Memory B cell (primary cell): ENCODE data around the gene CACNA1F.

Source experiments
- ATAC-seq: fragments of 150-1000 bp; cut with Tn5 transposase; 2 replicates; pipeline ENCODE4 v1.10.0; 2021; ENCODE audit warnings: low read depth, mild to moderate bottlenecking, moderate library complexity
- DNase-seq, 2 donors: peaks; one replicate each; pipeline ENCODE4 v3.0.0; 2022; ENCODE audit warnings: low spot score in 2 of 2
- H3K27ac Mint-ChIP-seq: one replicate; pipeline ENCODE4 v1.8.0; 2022; ENCODE audit warnings: mild to moderate bottlenecking, moderate library complexity, mixed read lengths
- H3K27me3 Mint-ChIP-seq: one replicate; pipeline ENCODE4 v1.8.0; 2022; ENCODE audit warnings: mixed read lengths
- H3K36me3 Mint-ChIP-seq: one replicate; pipeline ENCODE4 v1.8.0; 2022; ENCODE audit warnings: mild to moderate bottlenecking, mixed read lengths
- H3K4me1 Mint-ChIP-seq: one replicate; pipeline ENCODE4 v1.8.0; 2022; ENCODE audit warnings: mixed read lengths
- H3K4me3 Mint-ChIP-seq: one replicate; pipeline ENCODE4 v1.8.0; 2022; ENCODE audit warnings: mild to moderate bottlenecking, moderate library complexity, mixed read lengths
- H3K9me3 Mint-ChIP-seq: one replicate; pipeline ENCODE4 v1.8.0; 2022; ENCODE audit warnings: mixed read lengths

The CACNA1F gene

GRCh38 chrX:49208399-49208798, 24.7 kb downstream of the CACNA1F start:
- no peak for DNase-seq
- no peak for ATAC-seq
- H3K4me1 Mint-ChIP-seq = no peaks in the 10 kb centered on the region
- H3K27ac Mint-ChIP-seq = no peak overlapping the region
- H3K4me3 Mint-ChIP-seq = no peak overlapping the region
- peaks cover 1% of the 10 kb centered on the region for H3K27me3 Mint-ChIP-seq
- H3K9me3 Mint-ChIP-seq = peaks cover 4% of the 10 kb centered on the region
- peaks cover 4% of the 10 kb centered on the region for H3K36me3 Mint-ChIP-seq

- H3K36me3 Mint-ChIP-seq = no peaks in the 10 kb centered on the region
- H3K4me3 Mint-ChIP-seq = no peak overlapping the region
- H3K9me3 Mint-ChIP-seq = no peaks in the 10 kb centered on the region
- ATAC-seq (no peak), DNase-seq (no peak)
- no peak overlapping the region for H3K27ac Mint-ChIP-seq
- peaks cover 1% of the 10 kb centered on the region for H3K27me3 Mint-ChIP-seq
- no peaks in the 10 kb centered on the region for H3K4me1 Mint-ChIP-seq
Measured at GRCh38 chrX:49206543-49206942, 26.6 kb downstream of the CACNA1F start.

DNA sequence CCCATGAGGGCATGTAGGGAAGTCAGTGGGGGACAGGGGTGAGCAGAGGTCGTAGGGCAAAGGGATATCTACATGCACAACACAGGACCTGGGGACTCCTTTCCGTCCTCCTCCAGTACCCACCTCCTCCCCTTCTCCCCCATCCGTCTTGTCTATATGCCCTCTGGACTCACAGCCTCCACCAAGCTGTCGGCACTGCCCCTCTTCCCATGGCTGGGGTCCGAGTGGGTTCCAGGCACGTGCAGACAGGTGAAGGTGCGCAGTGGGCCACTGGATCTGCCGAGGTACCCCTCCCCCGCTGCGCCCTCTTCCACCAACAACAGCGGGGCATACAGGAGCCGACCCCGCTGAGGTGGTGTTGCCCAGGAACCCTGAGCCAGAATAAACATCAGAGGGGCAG, 27.7 kb downstream of the CACNA1F start:
- ATAC-seq (no peak), DNase-seq (no peak)
- Mint-ChIP-seq H3K27me3 (peaks cover 1% of the 10 kb centered on the region), H3K36me3 (no peaks in the 10 kb centered on the region), H3K4me3 (no peak overlapping the region), H3K4me1 (peaks cover 3% of the 10 kb centered on the region), H3K9me3 (no peaks in the 10 kb centered on the region), H3K27ac (no peak overlapping the region)

DNA sequence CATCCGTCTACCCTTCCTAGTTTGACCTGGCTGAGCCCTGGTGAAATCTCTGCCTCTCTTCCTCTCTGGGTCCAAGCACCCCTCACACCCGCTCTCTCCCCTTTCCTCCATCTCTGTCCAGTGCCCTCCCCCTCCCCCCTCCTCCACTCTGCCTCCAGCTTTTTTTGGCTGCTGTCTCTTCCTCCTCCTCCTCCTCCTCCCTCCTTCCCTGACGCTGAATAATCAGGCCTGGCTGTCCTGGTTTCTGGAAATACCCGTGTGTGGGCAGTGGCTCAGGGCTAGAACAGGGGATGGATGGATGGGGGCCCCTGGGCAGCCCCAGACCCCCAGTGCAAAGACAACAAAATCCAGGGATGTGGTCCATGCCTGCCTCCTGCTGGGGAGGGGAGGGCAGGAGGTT, 28.4 kb downstream of the CACNA1F start:
- no peak for ATAC-seq
- H3K27me3 Mint-ChIP-seq = peaks cover 1% of the 10 kb centered on the region
- H3K9me3 Mint-ChIP-seq = no peaks in the 10 kb centered on the region

DNA sequence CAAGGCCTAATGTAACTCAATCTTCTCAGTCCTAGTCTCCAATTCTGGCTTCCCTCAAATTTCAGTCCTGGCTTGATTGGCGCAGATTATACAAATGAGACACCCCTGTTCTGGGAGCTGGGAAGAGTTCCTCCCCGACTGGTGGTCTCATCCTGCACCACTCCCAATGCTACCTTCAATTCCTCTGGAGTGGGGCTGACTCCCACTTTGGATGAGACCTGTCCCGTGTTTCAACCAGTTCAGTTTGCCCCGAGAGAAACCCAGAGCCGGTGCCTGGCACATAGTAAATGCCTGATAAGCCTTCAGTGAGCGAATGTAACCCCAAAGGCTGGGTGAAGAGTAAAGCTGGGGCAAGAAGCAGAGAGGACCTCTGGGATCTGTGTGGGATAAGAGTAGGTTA, 29.1 kb downstream of the CACNA1F start:
- H3K27ac Mint-ChIP-seq = no peak overlapping the region

More for the DNA sequence above, 28.4 kb downstream of the CACNA1F start:
- H3K36me3 Mint-ChIP-seq = no peaks in the 10 kb centered on the region
- H3K4me1 Mint-ChIP-seq = peaks cover 3% of the 10 kb centered on the region
- no peak for DNase-seq
- H3K27ac Mint-ChIP-seq = no peak overlapping the region
- no peak overlapping the region for H3K4me3 Mint-ChIP-seq

DNA sequence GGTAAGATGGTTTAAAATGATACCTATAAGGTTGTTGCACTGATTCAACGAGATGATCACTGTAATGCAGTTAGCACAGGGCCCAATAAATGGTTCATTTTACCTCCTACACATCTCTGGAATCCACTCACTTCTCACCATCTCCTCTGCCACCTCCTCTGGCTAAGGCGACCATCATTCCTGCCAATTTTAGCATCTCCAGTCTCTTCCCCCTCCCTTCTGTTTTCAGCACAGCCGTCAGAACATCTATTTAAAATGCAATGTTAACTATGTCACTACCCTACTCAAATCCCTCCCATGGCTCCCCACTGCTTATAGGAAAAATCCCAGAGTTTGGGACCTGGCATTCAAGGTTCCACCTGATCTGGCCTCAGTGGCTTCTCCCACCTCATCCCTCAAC, 29.6 kb downstream of the CACNA1F start:
- Mint-ChIP-seq H3K9me3 (no peaks in the 10 kb centered on the region), H3K4me3 (no peak overlapping the region), H3K27me3 (peaks cover 1% of the 10 kb centered on the region), H3K36me3 (no peaks in the 10 kb centered on the region), H3K27ac (no peak overlapping the region), H3K4me1 (peaks cover 10% of the 10 kb centered on the region)
- DNase-seq = no peak
- ATAC-seq = no peak

More for the DNA sequence above, 29.1 kb downstream of the CACNA1F start:
- Mint-ChIP-seq H3K9me3 (no peaks in the 10 kb centered on the region), H3K36me3 (no peaks in the 10 kb centered on the region), H3K4me1 (peaks cover 7% of the 10 kb centered on the region), H3K27me3 (peaks cover 1% of the 10 kb centered on the region), H3K4me3 (no peak overlapping the region)
- DNase-seq = no peak
- no peak for ATAC-seq

DNA sequence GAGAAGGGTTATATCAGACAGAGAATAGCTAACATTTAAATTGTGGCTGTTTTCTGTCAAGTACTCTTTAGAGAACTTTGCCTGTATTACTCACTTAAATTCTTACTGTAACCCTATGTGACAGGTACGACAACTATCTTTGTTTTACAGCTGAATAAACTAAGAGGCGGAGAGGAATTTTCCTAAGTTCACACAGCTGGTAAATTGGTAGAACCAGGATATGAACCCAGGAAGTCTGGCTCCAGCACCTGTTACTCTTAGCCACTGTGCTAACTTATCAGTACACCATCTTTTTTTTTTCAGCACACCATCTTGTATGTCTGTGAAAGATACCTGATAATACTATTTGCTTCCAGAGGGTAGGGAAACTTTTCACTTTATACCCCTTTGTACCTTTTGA, 31.1 kb downstream of the CACNA1F start:
- Mint-ChIP-seq H3K36me3 (peaks cover 3% of the 10 kb centered on the region), H3K27me3 (no peaks in the 10 kb centered on the region), H3K4me3 (no peak overlapping the region), H3K27ac (no peak overlapping the region), H3K4me1 (peaks cover 16% of the 10 kb centered on the region), H3K9me3 (no peaks in the 10 kb centered on the region)
- DNase-seq (no peak), ATAC-seq (no peak)

DNA sequence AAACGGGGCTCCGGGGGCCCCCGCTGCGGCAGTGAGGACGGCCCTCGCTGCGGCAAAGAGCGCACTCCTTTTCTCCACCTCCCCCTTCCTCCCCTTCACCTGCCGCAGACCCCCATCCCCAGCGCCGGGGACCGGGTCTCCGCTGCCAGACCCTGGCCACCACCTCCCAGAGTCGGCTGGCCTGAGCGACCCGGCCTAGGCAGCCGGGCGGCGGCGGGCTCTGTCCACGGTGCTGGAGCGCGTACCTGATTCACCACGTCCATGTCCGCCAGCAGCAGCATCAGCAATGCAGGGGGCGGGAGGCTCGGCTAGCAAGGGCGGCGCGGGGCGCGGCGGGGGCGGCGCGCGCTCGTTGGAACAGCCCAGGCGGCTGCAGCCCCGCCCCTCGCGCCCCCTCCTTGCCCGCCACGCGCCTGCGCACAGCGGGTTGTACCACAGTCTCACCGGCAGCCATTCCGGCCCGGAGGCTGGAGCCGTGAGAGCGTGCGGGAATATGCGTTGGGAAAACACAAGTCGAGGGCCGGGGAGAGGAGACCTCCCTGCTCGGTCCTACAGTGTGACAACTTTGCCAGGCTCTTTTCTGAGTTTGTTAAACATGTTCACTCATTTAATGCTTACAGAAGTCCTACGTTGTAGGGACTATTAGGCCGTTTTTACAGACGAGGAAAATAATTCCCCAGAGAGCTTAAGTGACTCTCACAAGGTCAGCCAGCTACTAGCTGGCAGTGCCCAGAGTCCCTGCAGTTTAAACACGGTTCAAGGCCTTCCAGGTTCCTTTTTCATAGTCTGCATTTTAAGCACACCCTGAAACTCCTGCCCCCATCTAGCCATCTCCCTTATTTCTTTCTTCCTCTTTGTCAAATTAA, 33.0 kb downstream of the CACNA1F start, which contains the start of gene SYP:
TSS of gene SYP (minus strand) at position 288 of the 866 bp plus-strand sequence. CDS start at position 281, 7 bp downstream.
- peak; percentile 83 to 85 for DNase-seq
- H3K36me3 Mint-ChIP-seq = peaks cover 6% of the 10 kb centered on the region
- peak; percentile 97 for ATAC-seq
- peak within 1 kb of the TSS; percentile 47 for H3K27ac Mint-ChIP-seq
- no peaks in the 10 kb centered on the region for H3K27me3 Mint-ChIP-seq
- H3K9me3 Mint-ChIP-seq = no peaks in the 10 kb centered on the region
- H3K4me1 Mint-ChIP-seq = peaks cover 20% of the 10 kb centered on the region
- peak within 1 kb of the TSS; percentile 70 for H3K4me3 Mint-ChIP-seq

GRCh38 chrX:49199315-49199595, 33.9 kb downstream of the CACNA1F start:
- H3K36me3 Mint-ChIP-seq = peaks cover 6% of the 10 kb centered on the region
- DNase-seq (no peak), ATAC-seq (no peak)
- no peaks in the 10 kb centered on the region for H3K27me3 Mint-ChIP-seq
- no peak overlapping the region for H3K27ac Mint-ChIP-seq
- peak overlapping the region; percentile 70 for H3K4me3 Mint-ChIP-seq
- peaks cover 20% of the 10 kb centered on the region for H3K4me1 Mint-ChIP-seq
- H3K9me3 Mint-ChIP-seq = no peaks in the 10 kb centered on the region

DNA sequence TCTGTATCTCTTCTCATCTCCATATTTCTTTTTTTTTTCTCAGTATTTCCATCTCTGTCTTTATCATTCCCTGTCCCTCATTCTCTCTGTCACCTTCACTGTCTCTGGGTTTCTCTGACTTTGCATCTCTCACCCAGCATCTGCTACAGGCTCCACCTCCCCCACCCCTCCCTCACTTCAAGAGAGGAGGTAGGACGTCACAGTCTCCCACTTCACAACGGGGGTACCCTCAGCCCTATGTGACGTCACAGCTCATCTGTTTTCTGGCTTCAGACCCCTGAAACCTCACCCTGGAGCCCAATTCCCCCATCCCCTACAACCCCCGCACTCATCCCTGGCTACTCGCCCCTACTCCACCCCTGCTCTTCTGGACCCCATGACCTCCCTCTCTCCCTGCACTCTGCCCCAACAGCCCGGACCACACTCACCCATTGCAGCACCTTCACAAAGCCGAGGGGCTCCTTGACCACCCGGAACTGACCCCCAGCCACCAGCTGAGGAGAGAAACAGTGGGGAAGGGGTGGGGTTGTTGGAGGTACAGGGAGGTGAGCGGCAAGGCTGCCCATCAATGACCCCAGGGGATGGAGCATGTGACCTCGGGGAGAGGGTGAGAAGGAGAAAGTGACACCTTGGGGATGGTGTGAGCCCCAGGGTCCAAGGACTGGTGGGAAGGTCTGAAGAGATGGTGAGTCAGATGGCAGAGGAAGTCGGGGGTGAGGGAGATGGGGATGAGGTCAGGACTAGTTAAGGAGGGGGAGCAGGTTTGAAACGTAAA, 34.4 kb downstream of the CACNA1F start:
- no peak overlapping the region for H3K27ac Mint-ChIP-seq

GRCh38 chrX:49197543-49198087, 35.5 kb downstream of the CACNA1F start:
- DNase-seq = no peak
- Mint-ChIP-seq H3K4me1 (peaks cover 22% of the 10 kb centered on the region), H3K27me3 (no peaks in the 10 kb centered on the region), H3K9me3 (no peaks in the 10 kb centered on the region), H3K4me3 (no peak overlapping the region), H3K36me3 (peaks cover 6% of the 10 kb centered on the region), H3K27ac (no peak overlapping the region)
- ATAC-seq = no peak

More for the DNA sequence above, 34.4 kb downstream of the CACNA1F start:
- H3K27me3 Mint-ChIP-seq = no peaks in the 10 kb centered on the region
- peaks cover 6% of the 10 kb centered on the region for H3K36me3 Mint-ChIP-seq
- H3K4me3 Mint-ChIP-seq = peak overlapping the region; percentile 70
- ATAC-seq (no peak), DNase-seq (no peak)
- peaks cover 20% of the 10 kb centered on the region for H3K4me1 Mint-ChIP-seq
- no peaks in the 10 kb centered on the region for H3K9me3 Mint-ChIP-seq

GRCh38 chrX:49193542-49193964, 39.6 kb downstream of the CACNA1F start:
- ATAC-seq = no peak

DNA sequence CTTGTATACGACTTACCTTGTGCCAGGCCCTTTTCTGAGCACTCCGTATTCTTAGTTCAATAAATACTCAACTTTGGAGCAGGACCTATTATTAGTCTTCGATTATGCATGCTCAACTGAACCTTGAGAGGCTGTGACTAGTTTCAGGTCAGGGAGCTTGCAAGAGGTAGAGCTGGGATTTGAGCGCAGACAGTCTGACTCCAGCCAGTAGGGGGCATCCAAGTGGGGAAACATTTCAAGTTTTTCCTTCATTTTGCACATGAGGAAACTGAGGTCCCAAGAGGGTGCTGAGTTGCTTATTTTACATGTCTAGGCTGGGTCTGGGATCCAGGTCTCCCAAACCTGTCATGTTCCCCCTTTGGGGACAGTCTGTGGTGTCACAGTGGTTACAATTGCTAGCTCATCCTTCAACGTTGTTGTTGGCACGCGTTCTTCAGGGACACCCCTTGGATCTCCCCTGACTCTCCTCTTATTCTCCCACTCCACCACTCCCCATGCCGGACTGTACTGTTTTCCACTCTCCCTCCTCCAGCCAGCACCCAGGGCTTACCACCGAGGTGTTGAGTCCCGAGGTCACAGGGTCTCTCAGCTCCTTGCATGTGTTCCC, 40.3 kb downstream of the CACNA1F start:
- no peak overlapping the region for H3K27ac Mint-ChIP-seq
- no peak for ATAC-seq
- peaks cover 3% of the 10 kb centered on the region for H3K36me3 Mint-ChIP-seq
- H3K27me3 Mint-ChIP-seq = no peaks in the 10 kb centered on the region
- H3K4me3 Mint-ChIP-seq = peak overlapping the region; percentile 14
- no peak for DNase-seq
- H3K4me1 Mint-ChIP-seq = peaks cover 17% of the 10 kb centered on the region
- H3K9me3 Mint-ChIP-seq = no peaks in the 10 kb centered on the region

More at GRCh38 chrX:49193542-49193964, 39.6 kb downstream of the CACNA1F start:
- DNase-seq = no peak
- peaks cover 6% of the 10 kb centered on the region for H3K36me3 Mint-ChIP-seq
- no peak overlapping the region for H3K4me3 Mint-ChIP-seq
- peaks cover 23% of the 10 kb centered on the region for H3K4me1 Mint-ChIP-seq
- H3K27ac Mint-ChIP-seq = no peak overlapping the region
- no peaks in the 10 kb centered on the region for H3K9me3 Mint-ChIP-seq
- no peaks in the 10 kb centered on the region for H3K27me3 Mint-ChIP-seq

DNA sequence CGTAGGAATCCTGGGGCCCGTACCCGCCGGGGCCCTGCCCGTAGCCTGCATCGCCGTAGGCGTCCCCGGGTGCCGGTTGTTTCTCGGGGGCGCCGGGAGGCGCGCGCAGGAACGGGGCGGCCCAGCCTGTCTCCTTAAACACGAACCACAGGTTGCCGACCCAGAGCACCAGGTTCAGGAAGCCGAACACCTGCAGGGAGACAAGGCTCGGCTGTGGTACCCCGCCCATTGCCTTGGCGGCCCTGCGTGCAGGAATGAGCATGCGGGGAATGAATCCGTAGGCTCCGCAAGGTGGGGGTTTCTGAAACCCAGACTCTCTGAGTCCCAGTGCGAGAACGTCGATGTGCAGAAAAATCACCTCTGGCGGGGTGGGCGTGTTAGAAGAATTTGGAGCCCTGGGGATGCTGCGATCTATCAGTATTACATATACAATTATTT, 41.5 kb downstream of the CACNA1F start:
- peak overlapping the region; percentile 87 for H3K27ac Mint-ChIP-seq
- H3K36me3 Mint-ChIP-seq = peaks cover 3% of the 10 kb centered on the region

More for the DNA sequence above, 41.5 kb downstream of the CACNA1F start:
- H3K4me3 Mint-ChIP-seq = peak overlapping the region; percentile 91
- DNase-seq (peak in 1 of 2 donors; percentile 46), ATAC-seq (peak; percentile 6)
- no peaks in the 10 kb centered on the region for H3K9me3 Mint-ChIP-seq
- H3K27me3 Mint-ChIP-seq = no peaks in the 10 kb centered on the region
- peaks cover 21% of the 10 kb centered on the region for H3K4me1 Mint-ChIP-seq
